ENCODE measurements around the gene DHRSX. TPM values are rescaled to one million over a fixed set of nuclear protein-coding genes. Genes with fewer than 3 reads are reported as not detected.

DHRSX gene
- total and polyA plus RNA-seq, 10 of the 15 experiments (the other 5 are each of a cell fraction or from before 2014, with no cell fraction given), result 1.7 to 39.5 (median 16.5) TPM

DNA sequence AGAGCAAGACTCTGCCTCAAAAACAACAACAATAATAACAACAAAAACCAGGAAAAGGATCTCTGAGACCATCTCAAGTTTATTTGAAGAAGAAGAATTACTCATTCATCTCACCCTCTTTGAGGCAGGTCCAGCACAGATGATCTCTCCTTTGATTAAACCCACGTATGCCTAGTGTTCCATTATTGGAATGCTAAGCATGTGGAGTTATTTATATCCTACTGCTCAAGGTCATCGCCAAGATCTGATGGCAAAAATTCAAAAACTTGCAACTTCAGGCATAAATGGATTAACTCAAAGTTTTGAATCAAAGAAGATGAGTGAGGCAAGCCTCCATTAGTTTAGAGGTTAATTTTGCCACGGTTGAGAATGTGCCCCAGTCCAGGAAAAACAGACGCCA lies 184.2 kb downstream of the DHRSX start:
- 94% methylated on average over 4 of the region's 4 CpGs for WGBS (ENCODE audit: insufficient coverage, insufficient replicate concordance, low lambda C conversion rate, missing lambda C conversion rate)
- no peak for ATAC-seq
- ChIA-PET RAD21 (ENCODE audit: unreplicated experiment) (no interaction called here), POLR2A (no interaction called here), CTCF (no interaction called here), SMC1A (ENCODE audit: uncharacterized antibody, unreplicated experiment) (no interaction called here)
- in situ Hi-C loops (cut with MboI) (no loop called here), intact Hi-C loops (cut with micrococcal nuclease; ENCODE audit: unreplicated experiment) (no loop called here)
- Histone ChIP-seq H3K4me3 (no peak overlapping the region), H3K4me1 (ENCODE audit: control insufficient read depth, insufficient read depth, low read length) (no peaks in the 10 kb centered on the region), H3K79me2 (ENCODE audit: control insufficient read depth, insufficient read depth, low read length) (no peaks in the 10 kb centered on the region), H3K36me3 (ENCODE audit: control insufficient read depth in 2 of 2, insufficient read depth in 2 of 2, low read length in 1 of 2) (no peaks in the 10 kb centered on the region), H3K27me3 (replicated peaks in 1 of 2; ENCODE audit: control insufficient read depth in 2 of 2, insufficient read depth in 2 of 2, low read length in 1 of 2) (no peaks in the 10 kb centered on the region), H3K9me3 (replicated peaks; ENCODE audit: control insufficient read depth, insufficient read depth, low read length) (peaks cover 2% of the 10 kb centered on the region; the same call in 2 of the 3 replicates), H3K27ac (ENCODE audit: control insufficient read depth, insufficient read depth) (no peak overlapping the region), H4K20me1 (ENCODE audit: control insufficient read depth, insufficient read depth) (no peaks in the 10 kb centered on the region), H3K9ac (ENCODE audit: control insufficient read depth, insufficient read depth, low read length) (no peak overlapping the region), H3K4me2 (ENCODE audit: control insufficient read depth, insufficient read depth) (no peak overlapping the region), H2AFZ (ENCODE audit: control insufficient read depth, low read depth, low read length) (no peak overlapping the region)
- no TSS peak for BruUV-seq (replicated peaks)
- no peak for FAIRE-seq
- no peak for TF ChIP-seq ZSCAN29 (IDR thresholded peaks at IDR 0.05)
- TF ChIP-seq NFIC (IDR thresholded peaks at IDR 0.05; ENCODE audit: low read depth, low read length), result no peak
- TF ChIP-seq, protein P1, sequence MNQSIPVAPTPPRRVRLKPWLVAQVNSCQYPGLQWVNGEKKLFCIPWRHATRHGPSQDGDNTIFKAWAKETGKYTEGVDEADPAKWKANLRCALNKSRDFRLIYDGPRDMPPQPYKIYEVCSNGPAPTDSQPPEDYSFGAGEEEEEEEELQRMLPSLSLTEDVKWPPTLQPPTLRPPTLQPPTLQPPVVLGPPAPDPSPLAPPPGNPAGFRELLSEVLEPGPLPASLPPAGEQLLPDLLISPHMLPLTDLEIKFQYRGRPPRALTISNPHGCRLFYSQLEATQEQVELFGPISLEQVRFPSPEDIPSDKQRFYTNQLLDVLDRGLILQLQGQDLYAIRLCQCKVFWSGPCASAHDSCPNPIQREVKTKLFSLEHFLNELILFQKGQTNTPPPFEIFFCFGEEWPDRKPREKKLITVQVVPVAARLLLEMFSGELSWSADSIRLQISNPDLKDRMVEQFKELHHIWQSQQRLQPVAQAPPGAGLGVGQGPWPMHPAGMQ (IDR thresholded peaks at IDR 0.05; ENCODE audit: borderline replicate concordance), result no peak
- no peak for TF ChIP-seq YBX1 (IDR thresholded peaks at IDR 0.05)
- TF ChIP-seq PML (IDR thresholded peaks at IDR 0.05; ENCODE audit: low read length), result no peak
- no peak for TF ChIP-seq CBX5 (IDR thresholded peaks at IDR 0.05; ENCODE audit: low read depth)
- no peak for TF ChIP-seq ZNF384 (IDR thresholded peaks at IDR 0.05; ENCODE audit: borderline replicate concordance, low read depth, low read length)
- TF ChIP-seq, protein P2, sequence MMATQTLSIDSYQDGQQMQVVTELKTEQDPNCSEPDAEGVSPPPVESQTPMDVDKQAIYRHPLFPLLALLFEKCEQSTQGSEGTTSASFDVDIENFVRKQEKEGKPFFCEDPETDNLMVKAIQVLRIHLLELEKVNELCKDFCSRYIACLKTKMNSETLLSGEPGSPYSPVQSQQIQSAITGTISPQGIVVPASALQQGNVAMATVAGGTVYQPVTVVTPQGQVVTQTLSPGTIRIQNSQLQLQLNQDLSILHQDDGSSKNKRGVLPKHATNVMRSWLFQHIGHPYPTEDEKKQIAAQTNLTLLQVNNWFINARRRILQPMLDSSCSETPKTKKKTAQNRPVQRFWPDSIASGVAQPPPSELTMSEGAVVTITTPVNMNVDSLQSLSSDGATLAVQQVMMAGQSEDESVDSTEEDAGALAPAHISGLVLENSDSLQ (IDR thresholded peaks at IDR 0.05), result no peak
- TF ChIP-seq BHLHE40 (IDR thresholded peaks at IDR 0.05; ENCODE audit: borderline replicate concordance in 1 of 2, low read depth in 2 of 2, low read length in 1 of 2), result no peak
- DNase-seq (ENCODE audit: low read depth, low spot score), result no peak
